SK-N-SH (cell line): Measurements from ENCODE around the gene NID1. TPM values are rescaled to one million over a fixed set of nuclear protein-coding genes. Genes with fewer than 3 reads are reported as not detected.

Source experiments
- CTCF ChIA-PET: fragments of 300-600, 350-600 bp; formaldehyde crosslinking; extraction: SDS; loops from one replicate; lab custom pipeline; 2021; lab: Yijun Ruan, JAX
- POLR2A ChIA-PET: fragments of 350-600 bp; sonication (Branson Sonifier 250); formaldehyde crosslinking; extraction: SDS; loops from one replicate; lab custom pipeline; 2020; ENCODE audit warnings: antibody characterized with exemption, inconsistent platforms; lab: Yijun Ruan, JAX
- DNase-seq: peaks from one replicate; pipeline ENCODE4 v3.0.0; 2012
- H2AFZ ChIP-seq: fragments of 200-600 bp; sonication (generic); 2 replicates; pipeline ENCODE4 v1.8.1; 2016; ENCODE audit warnings: antibody characterized with exemption, mild to moderate bottlenecking, low read depth
- H3F3A ChIP-seq: fragments of 200-600 bp; sonication (generic); replicated peaks from 2 replicates; pipeline ENCODE3; 2016; ENCODE audit warnings: antibody characterized with exemption, mild to moderate bottlenecking; ENCODE audit not compliant: insufficient read depth
- H3K27ac ChIP-seq, 2 experiments: fragments of 200-500 bp in 1 of 2; fragments of 200-600 bp in 1 of 2; sonication (Bioruptor generic) in 1 of 2; sonication (generic), shearing (Covaris generic) in 1 of 2; 2 replicates each; pipeline versions ENCODE4 v1.5.1 to v1.6.1; 2014 to 2016; ENCODE audit warnings: low read depth in 2 of 2, inconsistent platforms in 1 of 2, low read length in 1 of 2, mild to moderate bottlenecking in 1 of 2, mixed read lengths in 1 of 2
- H3K27me3 ChIP-seq: fragments of 200-600 bp; sonication (generic), shearing (Covaris generic); 2 replicates; pipeline ENCODE4 v1.6.1; 2016; ENCODE audit warnings: mixed run types; ENCODE audit not compliant: insufficient read depth
- H3K36me3 ChIP-seq, 2 experiments: fragments of 200-500 bp in 1 of 2; fragments of 200-600 bp in 1 of 2; sonication (Bioruptor generic) in 1 of 2; sonication (generic) in 1 of 2; replicated peaks in 1 of 2; 2 replicates each; pipeline versions ENCODE3 to v1.5.1; 2014 to 2016; ENCODE audit warnings: low read length in 1 of 2, mild to moderate bottlenecking in 1 of 2; ENCODE audit not compliant: insufficient read depth in 2 of 2, control insufficient read depth in 1 of 2
- H3K4me1 ChIP-seq, 2 experiments: fragments of 200-500 bp in 1 of 2; fragments of 200-600 bp in 1 of 2; sonication (Bioruptor generic) in 1 of 2; sonication (generic), shearing (Covaris generic) in 1 of 2; 2 replicates each; pipeline versions ENCODE4 v1.5.1 to v1.6.1; 2014 to 2016; ENCODE audit warnings: low read depth in 1 of 2, low read length in 1 of 2, mixed run types in 1 of 2; ENCODE audit not compliant: insufficient read depth in 2 of 2, control insufficient read depth in 1 of 2
- H3K4me2 ChIP-seq: fragments of 200-600 bp; sonication (generic), shearing (Covaris generic); 2 replicates; pipeline ENCODE4 v1.6.1; 2017; ENCODE audit warnings: mixed run types
- H3K4me3 ChIP-seq, 2 experiments: fragments of 200-500 bp in 1 of 2; fragments of 200-600 bp in 1 of 2; sonication (Bioruptor generic) in 1 of 2; sonication (generic), shearing (Covaris generic) in 1 of 2; 2 replicates each; pipeline versions ENCODE4 v1.5.1 to v1.8.1; 2014 to 2016; ENCODE audit warnings: low read depth in 2 of 2, inconsistent platforms in 1 of 2, low read length in 1 of 2, mild to moderate bottlenecking in 1 of 2, mixed read lengths in 1 of 2, moderate library complexity in 1 of 2
- H3K79me2 ChIP-seq: fragments of 200-600 bp; sonication (generic); 2 replicates; pipeline ENCODE4 v1.8.1; 2017; ENCODE audit warnings: mild to moderate bottlenecking; ENCODE audit not compliant: insufficient read depth
- H3K9ac ChIP-seq: fragments of 200-600 bp; sonication (generic); 2 replicates; pipeline ENCODE4 v1.6.1; 2017; ENCODE audit warnings: mixed run types
- H3K9me2 ChIP-seq: fragments of 200-600 bp; sonication (generic); 2 replicates; pipeline ENCODE4 v1.6.1; 2017; ENCODE audit warnings: mixed run types
- H3K9me3 ChIP-seq: fragments of 200-600 bp; sonication (generic); 2 replicates; pipeline ENCODE4 v1.6.1; 2017; ENCODE audit warnings: mixed run types, mild to moderate bottlenecking, moderate library complexity
- H4K20me1 ChIP-seq: fragments of 200-600 bp; sonication (generic); 2 replicates; pipeline ENCODE4 v1.6.1; 2017; ENCODE audit warnings: mild to moderate bottlenecking, mixed run types; ENCODE audit not compliant: insufficient read depth
- CHD2 ChIP-seq: fragments of 150-350 bp; IDR thresholded peaks from 2 replicates; pipeline ENCODE4 v1.6.1; 2018; ENCODE audit warnings: low read length; ENCODE audit not compliant: partially characterized antibody
- ELF1 ChIP-seq: IDR thresholded peaks from 2 replicates; pipeline ENCODE4 v1.4.0; 2012
- FOXJ3 ChIP-seq: sonication (generic); formaldehyde crosslinking; IDR thresholded peaks from 2 replicates; pipeline ENCODE4 v1.5.1; 2020; ENCODE audit warnings: mild to moderate bottlenecking, missing genetic modification reagents
- GABPA ChIP-seq: IDR thresholded peaks from 2 replicates; pipeline ENCODE4 v1.4.0; 2012; ENCODE audit warnings: low read depth, mild to moderate bottlenecking
- GATA2 ChIP-seq: sonication (generic); formaldehyde crosslinking; IDR thresholded peaks from 2 replicates; pipeline ENCODE4 v1.5.0; 2020; ENCODE audit warnings: mild to moderate bottlenecking, missing genetic modification reagents
- JUND ChIP-seq: IDR thresholded peaks from 2 replicates; pipeline ENCODE4 v1.4.0; 2012
- MAX ChIP-seq: IDR thresholded peaks from 2 replicates; pipeline ENCODE4 v1.4.0; 2012; ENCODE audit warnings: low read depth
- MXI1 ChIP-seq: IDR thresholded peaks from 2 replicates; pipeline ENCODE4 v1.6.1; 2012; ENCODE audit warnings: mild to moderate bottlenecking, low read depth, low read length, improper control_type of control experiment
- NFIC ChIP-seq: IDR thresholded peaks from 2 replicates; pipeline ENCODE4 v1.4.0; 2012; ENCODE audit warnings: borderline replicate concordance
- NRF1 ChIP-seq: IDR thresholded peaks from 2 replicates; pipeline ENCODE4 v1.6.1; 2012; ENCODE audit warnings: low read depth, mild to moderate bottlenecking, low read length
- PBX3 ChIP-seq: IDR thresholded peaks from 2 replicates; pipeline ENCODE4; 2012
- RCOR1 ChIP-seq: fragments of 150-350 bp; IDR thresholded peaks from 2 replicates; pipeline ENCODE4 v1.6.1; 2017; ENCODE audit warnings: antibody characterized with exemption, low read length
- REST ChIP-seq: IDR thresholded peaks from 2 replicates; pipeline ENCODE4 v1.6.1; 2012; ENCODE audit warnings: mild to moderate bottlenecking, low read depth, low read length, moderate library complexity
- RFX5 ChIP-seq: IDR thresholded peaks from 2 replicates; pipeline ENCODE4 v1.6.1; 2012; ENCODE audit warnings: mild to moderate bottlenecking, improper control_type of control experiment, low read length
- RXRA ChIP-seq: IDR thresholded peaks from 2 replicates; pipeline ENCODE4 v1.4.0; 2012; ENCODE audit warnings: low read depth, mild to moderate bottlenecking, borderline replicate concordance
- SMC3 ChIP-seq: IDR thresholded peaks from 2 replicates; pipeline ENCODE4 v1.6.1; 2012; ENCODE audit warnings: low read depth, low read length, improper control_type of control experiment
- TAF1 ChIP-seq: IDR thresholded peaks from 2 replicates; pipeline ENCODE4 v1.6.1; 2012; ENCODE audit warnings: low read depth, mild to moderate bottlenecking, low read length, moderate library complexity, borderline replicate concordance
- USF2 ChIP-seq: fragments of 150-350 bp; IDR thresholded peaks from 2 replicates; pipeline ENCODE4 v1.6.1; 2017; ENCODE audit warnings: antibody characterized with exemption, low read length, low read depth, borderline replicate concordance
- WGBS: methylation state at CpG from one replicate; pipeline ENCODE4 v1.1.6; 2017; ENCODE audit warnings: low lambda C conversion rate; 5-methylcytosine and 5-hydroxymethylcytosine counted together
- polyA plus RNA-seq, 3 experiments: library from polyadenylated mRNA; depleted of rRNA; stranded (reverse); fragments of >200 nt; gene quantifications; 2 replicates each; pipeline ENCODE4 v1.2.3, GENCODE V29; 2012

NID1 gene
- polyA plus RNA-seq, 1 of the 3 experiments (the other 2 are of a cell fraction), result 74.3 TPM

- ChIA-PET POLR2A (no interaction called here), CTCF (interaction anchor here (0.6 to 1.0 kb wide), 3 partner anchors 9 to 59 kb away, joined by 3 read pairs; no protein-coding TSS in a partner anchor)
- H3F3A ChIP-seq, result no peaks in the 10 kb centered on the region
- H3K4me3 ChIP-seq, result no peak overlapping the region
- no peak overlapping the region for H2AFZ ChIP-seq
- no peaks in the 10 kb centered on the region; a peak in 1 of 4 replicates for H3K4me1 ChIP-seq
- no peak overlapping the region for H3K9ac ChIP-seq
- H3K9me3 ChIP-seq, result no peaks in the 10 kb centered on the region
- H3K9me2 ChIP-seq, result no peaks in the 10 kb centered on the region
- TF ChIP-seq GABPA, result no peak
- no peak for TF ChIP-seq JUND
- no peak for TF ChIP-seq MXI1
- TF ChIP-seq RCOR1, result no peak
- TF ChIP-seq SMC3, result no peak
- no peak for TF ChIP-seq GATA2 (CRISPR knock-in tag)
- no peak for TF ChIP-seq ELF1
- no peak for TF ChIP-seq USF2
- no peak for TF ChIP-seq RXRA
- no peak for TF ChIP-seq NFIC
- no peak for TF ChIP-seq PBX3
- TF ChIP-seq NRF1, result no peak
- TF ChIP-seq FOXJ3, result no peak
- no peak for TF ChIP-seq MAX
- no peak for TF ChIP-seq RFX5
- TF ChIP-seq TAF1, result no peak
- TF ChIP-seq REST, result no peak
- no peak for TF ChIP-seq CHD2
- no peak overlapping the region for H3K27ac ChIP-seq
- H3K27me3 ChIP-seq, result no peaks in the 10 kb centered on the region
- no peaks in the 10 kb centered on the region for H4K20me1 ChIP-seq
- no peak overlapping the region for H3K4me2 ChIP-seq
- DNase-seq, result no peak
- WGBS, result 81% methylated on average over 3 of the region's 3 CpGs
- H3K79me2 ChIP-seq, result no peaks in the 10 kb centered on the region
- H3K36me3 ChIP-seq, result peaks cover 11 to 30% of the 10 kb centered on the region in 2 experiments
Measured at GRCh38 chr1:236030534-236030933, 34.4 kb downstream of the NID1 start.
